Lower lobe of right lung (tissue), 2 donors: ENCODE data around the gene TADA2A. TPM values are rescaled to one million over a fixed set of nuclear protein-coding genes. Genes with fewer than 3 reads are reported as not detected.
"Not testable (repeated sequence)": the region's sequence is repeated elsewhere in the genome, so short reads cannot be mapped to it uniquely, and the experiment has no call there.

ENCODE experiments used
- ATAC-seq, 2 donors: fragments of 200-7000 bp; cut with Tn5 transposase; one replicate each; pipeline ENCODE4 v1.9.1; 2020 to 2022; ENCODE audit warnings: mild to moderate bottlenecking in 2 of 2, moderate library complexity in 2 of 2
- DNase-seq: peaks from one replicate; pipeline ENCODE4 v3.0.0-alpha.2; 2020
- H3K27ac ChIP-seq: fragments of 200-600 bp; one replicate; pipeline ENCODE4 v1.8.0; 2022
- H3K27me3 ChIP-seq: fragments of 200-600 bp; one replicate; pipeline ENCODE4 v1.8.0; 2022; ENCODE audit warnings: low read depth
- H3K36me3 ChIP-seq: fragments of 200-600 bp; one replicate; pipeline ENCODE4 v1.8.0; 2022; ENCODE audit warnings: mild to moderate bottlenecking
- H3K4me1 ChIP-seq: fragments of 200-600 bp; one replicate; pipeline ENCODE4 v1.8.0; 2022
- H3K4me3 ChIP-seq: fragments of 200-600 bp; one replicate; pipeline ENCODE4 v1.8.0; 2022; ENCODE audit warnings: mild to moderate bottlenecking
- H3K9me3 ChIP-seq: fragments of 200-600 bp; one replicate; pipeline ENCODE4 v1.8.0; 2022
- CTCF ChIP-seq: fragments of 200-600 bp; IDR thresholded peaks from one replicate; pipeline ENCODE4 v1.8.0; 2022; ENCODE audit warnings: antibody characterized with exemption, mild to moderate bottlenecking
- intact Hi-C: fragments of 100-400 bp; cut with DNase I; formaldehyde crosslinking; loops from one replicate; pipeline ENCODE4 v1.11.0; 2022
- total RNA-seq: library from RNA; stranded (reverse); fragmentation: NEBNext Ultra II Directional; extraction: Animal tissue kit (Norgen Biotek cat#: 25700); gene quantifications from one replicate; pipeline ENCODE4 v1.2.1, GENCODE V29; 2021
- donor health status: DM: no; HTN: yes; CAD: no; lungs with severe emphysema.

TADA2A gene
- total RNA-seq, 1 donor from 2014 or later = 20.5 TPM

GRCh38 chr17:37400505-37400904 is 6.2 kb upstream of the TADA2A start:
- ATAC-seq = no peak

DNA sequence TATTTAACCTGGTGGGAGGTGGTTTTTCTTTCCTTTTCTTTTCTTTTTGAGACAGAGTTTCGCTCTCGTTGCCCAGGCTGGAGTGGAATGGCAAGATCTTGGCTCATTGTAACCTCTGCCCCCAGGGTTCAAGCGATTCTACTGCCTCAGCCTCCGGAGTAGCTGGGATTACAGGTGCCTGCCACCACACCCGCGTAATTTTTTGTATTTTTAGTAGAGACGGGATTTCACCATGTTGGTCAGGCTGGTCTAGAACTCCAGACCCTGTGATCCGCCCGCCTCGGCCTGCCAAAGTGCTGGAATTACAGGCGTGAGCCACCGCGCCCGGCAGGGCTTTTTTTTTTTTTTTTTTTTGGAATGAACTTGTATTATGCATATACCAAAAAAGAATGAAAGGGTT is 1.2 kb upstream of the TADA2A start:
- H3K4me3 ChIP-seq = peak overlapping the region; percentile 96
- H3K27ac ChIP-seq, H3K9me3 ChIP-seq, H3K36me3 ChIP-seq, H3K27me3 ChIP-seq, DNase-seq, ATAC-seq, intact Hi-C loops: not testable (repeated sequence)
- H3K4me1 ChIP-seq = peaks cover 24% of the 10 kb centered on the region

More at GRCh38 chr17:37400505-37400904, 6.2 kb upstream of the TADA2A start:
- Histone ChIP-seq H3K4me3 (no peak overlapping the region), H3K36me3 (no peaks in the 10 kb centered on the region), H3K4me1 (peaks cover 8% of the 10 kb centered on the region), H3K9me3 (no peaks in the 10 kb centered on the region), H3K27me3 (no peaks in the 10 kb centered on the region), H3K27ac (no peak overlapping the region)
- intact Hi-C loops = no loop called here
- no peak for DNase-seq
- no peak for TF ChIP-seq CTCF

DNA sequence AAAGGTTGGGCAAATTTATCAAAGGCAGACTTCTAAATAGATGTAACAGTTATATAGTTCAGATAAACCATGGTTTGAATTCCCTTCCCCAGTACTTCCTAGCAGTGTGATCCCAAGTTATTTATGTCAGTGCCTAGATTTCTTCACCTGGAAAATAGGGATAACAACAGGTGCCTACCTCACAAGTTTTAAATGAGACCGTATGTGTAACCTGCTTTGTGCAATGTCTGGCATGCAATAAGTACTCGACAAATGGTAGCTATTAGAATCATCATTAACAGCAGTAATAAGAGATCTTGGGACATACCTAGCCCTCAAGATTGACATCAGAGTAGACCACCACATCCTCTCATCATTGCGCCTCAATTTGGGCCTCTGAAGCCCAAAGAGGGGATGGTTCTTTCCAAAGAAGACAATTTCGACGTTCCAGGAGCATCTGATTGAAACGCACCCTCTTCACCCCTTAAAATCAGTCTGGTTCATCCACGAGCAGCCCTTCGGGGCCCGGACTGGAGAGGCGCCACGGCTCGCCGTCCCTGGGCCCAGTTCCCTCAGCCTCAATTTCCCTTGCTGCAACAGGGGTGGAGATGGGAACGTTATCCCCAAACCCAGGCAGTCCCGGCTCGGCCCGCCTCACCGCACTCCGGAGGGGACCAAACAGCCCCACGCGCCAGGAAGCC is 591 bp upstream of the TADA2A start:
- no peak for DNase-seq
- Histone ChIP-seq H3K4me1 (peaks cover 24% of the 10 kb centered on the region), H3K36me3 (peaks cover 2% of the 10 kb centered on the region), H3K27ac (peak overlapping the region; percentile 89), H3K27me3 (no peaks in the 10 kb centered on the region), H3K4me3 (peak overlapping the region; percentile 96), H3K9me3 (no peaks in the 10 kb centered on the region)
- TF ChIP-seq CTCF = no peak
- peak in 1 of 2 donors; percentile 53 for ATAC-seq
- intact Hi-C loops = no loop called here

DNA sequence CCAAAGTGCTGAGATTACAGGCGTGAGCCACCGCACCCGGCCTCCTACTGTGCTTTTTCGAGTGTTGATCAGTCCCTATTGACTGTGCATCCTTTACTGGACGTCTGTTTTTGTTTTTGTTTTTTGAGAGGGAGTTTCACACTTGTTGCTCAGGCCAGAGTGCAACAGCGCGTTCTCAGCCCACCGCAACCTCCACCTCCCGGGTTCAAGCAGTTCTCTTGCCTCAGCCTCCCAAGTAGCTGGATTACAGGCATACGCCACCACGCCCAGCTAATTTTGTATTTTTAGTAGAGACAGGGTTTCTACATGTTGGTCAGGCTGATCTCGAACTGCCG is 1.4 kb downstream of the TADA2A start:
- H3K9me3 ChIP-seq, H3K4me3 ChIP-seq, ATAC-seq, intact Hi-C loops, H3K27me3 ChIP-seq, DNase-seq: not testable (repeated sequence)
- Histone ChIP-seq H3K4me1 (peaks cover 24% of the 10 kb centered on the region), H3K27ac (peak overlapping the region; percentile 89), H3K36me3 (peaks cover 22% of the 10 kb centered on the region)

DNA sequence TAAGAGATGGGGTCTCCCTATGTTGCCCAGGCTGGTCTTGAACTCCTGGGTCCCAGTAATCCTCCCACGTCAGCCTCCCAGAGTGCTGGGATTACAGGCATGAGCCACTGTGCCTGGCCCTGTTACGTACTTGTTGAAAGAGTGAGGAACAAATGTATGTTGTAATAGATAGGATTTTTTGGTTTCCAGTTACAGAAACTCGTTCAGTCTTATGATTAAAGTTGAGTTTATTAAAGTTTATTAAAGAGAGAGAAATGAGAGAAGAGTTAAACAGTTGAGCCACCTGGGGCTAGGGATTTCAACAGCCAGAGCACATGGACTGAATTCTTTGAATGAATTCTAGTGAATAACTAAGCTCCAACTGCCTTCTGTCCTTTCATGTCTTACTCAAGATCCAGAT is 3.7 kb downstream of the TADA2A start:
- Histone ChIP-seq H3K9me3 (no peaks in the 10 kb centered on the region), H3K27me3 (no peaks in the 10 kb centered on the region), H3K36me3 (peaks cover 43% of the 10 kb centered on the region), H3K4me3 (no peak overlapping the region), H3K4me1 (peaks cover 18% of the 10 kb centered on the region), H3K27ac (no peak overlapping the region)
- intact Hi-C loops = no loop called here
- no peak for ATAC-seq
- DNase-seq = no peak
- no peak for TF ChIP-seq CTCF

DNA sequence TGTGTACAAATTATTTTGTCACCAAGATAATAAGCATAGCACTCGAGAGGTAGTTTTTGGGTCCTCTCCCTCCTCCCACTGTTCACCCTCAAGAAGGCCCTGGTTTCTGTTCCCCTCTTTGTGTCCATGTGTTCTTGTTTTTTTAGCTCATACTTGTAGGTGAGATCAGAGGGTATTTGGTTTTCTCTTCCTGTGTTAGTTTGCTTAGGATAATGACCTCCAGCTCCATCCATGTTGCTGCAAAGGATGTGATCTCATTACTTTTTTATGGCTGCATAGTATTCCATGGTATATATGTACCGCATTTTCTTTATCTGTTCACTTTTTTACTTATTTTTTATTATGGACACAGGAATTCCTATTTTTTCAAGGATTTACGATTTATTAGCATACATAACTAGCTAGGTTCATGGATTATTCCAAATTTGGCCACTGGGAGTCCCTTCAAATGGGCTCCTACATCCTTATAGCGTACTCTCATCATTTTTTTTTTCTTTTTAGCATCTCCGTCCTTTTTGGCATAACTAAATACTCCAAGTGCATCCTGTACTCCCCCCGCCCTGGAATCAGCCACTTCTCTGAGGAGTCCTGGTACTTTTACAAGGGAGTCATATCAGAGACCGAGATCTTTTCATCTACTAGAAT is 7.3 kb downstream of the TADA2A start:
- peak; percentile 11 for TF ChIP-seq CTCF
- Histone ChIP-seq H3K4me3 (no peak overlapping the region), H3K36me3 (peaks cover 77% of the 10 kb centered on the region), H3K27me3 (no peaks in the 10 kb centered on the region), H3K4me1 (no peaks in the 10 kb centered on the region), H3K27ac (no peak overlapping the region), H3K9me3 (no peaks in the 10 kb centered on the region)
- intact Hi-C loops = no loop called here
- DNase-seq (no peak), ATAC-seq (no peak)
